Common myeloid progenitor, CD34-positive (primary cell): Measurements from ENCODE around the gene HOXD8.

Experiments
- CTCF ChIA-PET: fragments of 350-600 bp; sonication (Branson Sonifier 250); formaldehyde crosslinking; loops from one replicate; lab custom pipeline; 2021; ENCODE audit warnings: antibody characterized with exemption; lab: Charles Lee
- POLR2A ChIA-PET: fragments of 350-600 bp; sonication (Branson Sonifier 250); formaldehyde crosslinking; loops from one replicate; lab custom pipeline; 2021; ENCODE audit warnings: antibody characterized with exemption; lab: Charles Lee
- DNase-seq, 3 donors: peaks; one replicate each; pipeline versions ENCODE4 v3.0.0 to v3.0.0-alpha.2; 2013
- H3K27ac ChIP-seq, 2 experiments: 1 replicate in 1 of 2; 2 replicates in 1 of 2; pipeline ENCODE4 v1.7.0; 2013; ENCODE audit warnings: inconsistent platforms in 2 of 2, low read length in 2 of 2, mild to moderate bottlenecking in 2 of 2, low read depth in 1 of 2, moderate library complexity in 1 of 2; ENCODE audit not compliant: severe bottlenecking in 2 of 2, insufficient read depth in 1 of 2, poor library complexity in 1 of 2
- H3K27me3 ChIP-seq, 5 experiments: replicated peaks in 2 of 5; 1 replicate in 3 of 5; 2 replicates in 2 of 5; pipeline versions ENCODE4 v1.6.1 to v1.7.0; 2013; ENCODE audit warnings: low read length in 4 of 5, mild to moderate bottlenecking in 2 of 5, moderate library complexity in 2 of 5, inconsistent platforms in 1 of 5; ENCODE audit not compliant: insufficient read depth in 5 of 5, control insufficient read depth in 4 of 5
- H3K36me3 ChIP-seq, 4 experiments: 1 replicate in 2 of 4; 2 replicates in 2 of 4; pipeline versions ENCODE4 v1.6.1 to v1.7.0; 2013; ENCODE audit warnings: low read length in 3 of 4, control low read depth in 1 of 4, mild to moderate bottlenecking in 1 of 4; ENCODE audit not compliant: control insufficient read depth in 4 of 4, insufficient read depth in 4 of 4
- H3K4me1 ChIP-seq, 4 experiments: 1 replicate in 3 of 4; 2 replicates in 1 of 4; pipeline versions ENCODE4 v1.6.1 to v1.7.1; 2013; ENCODE audit warnings: low read length in 3 of 4, mild to moderate bottlenecking in 3 of 4, control low read depth in 1 of 4, inconsistent platforms in 1 of 4, moderate library complexity in 1 of 4; ENCODE audit not compliant: control insufficient read depth in 4 of 4, insufficient read depth in 4 of 4; ENCODE audit errors: control extremely low read depth in 1 of 4
- H3K4me3 ChIP-seq, 7 experiments: 1 replicate in 4 of 7; 2 replicates in 3 of 7; pipeline versions ENCODE4 v1.5.1 to v1.7.0; 2013; ENCODE audit warnings: mild to moderate bottlenecking in 7 of 7, low read length in 6 of 7, moderate library complexity in 6 of 7, inconsistent platforms in 2 of 7, low read depth in 2 of 7, control low read depth in 1 of 7; ENCODE audit not compliant: insufficient read depth in 4 of 7, control insufficient read depth in 1 of 7; ENCODE audit errors: extremely low read depth in 1 of 7
- H3K9me3 ChIP-seq, 5 experiments: 1 replicate in 4 of 5; 2 replicates in 1 of 5; pipeline versions ENCODE4 v1.6.1 to v1.7.1; 2013; ENCODE audit warnings: low read length in 4 of 5, mild to moderate bottlenecking in 2 of 5, inconsistent platforms in 1 of 5, low read depth in 1 of 5, moderate library complexity in 1 of 5; ENCODE audit not compliant: control insufficient read depth in 4 of 5, insufficient read depth in 2 of 5; ENCODE audit errors: control extremely low read depth in 1 of 5
- WGBS: methylation state at CpG from one replicate; pipeline ENCODE4 v1.1.5; 2013; ENCODE audit not compliant: insufficient coverage; 5-methylcytosine and 5-hydroxymethylcytosine counted together

HOXD8 gene

DNA sequence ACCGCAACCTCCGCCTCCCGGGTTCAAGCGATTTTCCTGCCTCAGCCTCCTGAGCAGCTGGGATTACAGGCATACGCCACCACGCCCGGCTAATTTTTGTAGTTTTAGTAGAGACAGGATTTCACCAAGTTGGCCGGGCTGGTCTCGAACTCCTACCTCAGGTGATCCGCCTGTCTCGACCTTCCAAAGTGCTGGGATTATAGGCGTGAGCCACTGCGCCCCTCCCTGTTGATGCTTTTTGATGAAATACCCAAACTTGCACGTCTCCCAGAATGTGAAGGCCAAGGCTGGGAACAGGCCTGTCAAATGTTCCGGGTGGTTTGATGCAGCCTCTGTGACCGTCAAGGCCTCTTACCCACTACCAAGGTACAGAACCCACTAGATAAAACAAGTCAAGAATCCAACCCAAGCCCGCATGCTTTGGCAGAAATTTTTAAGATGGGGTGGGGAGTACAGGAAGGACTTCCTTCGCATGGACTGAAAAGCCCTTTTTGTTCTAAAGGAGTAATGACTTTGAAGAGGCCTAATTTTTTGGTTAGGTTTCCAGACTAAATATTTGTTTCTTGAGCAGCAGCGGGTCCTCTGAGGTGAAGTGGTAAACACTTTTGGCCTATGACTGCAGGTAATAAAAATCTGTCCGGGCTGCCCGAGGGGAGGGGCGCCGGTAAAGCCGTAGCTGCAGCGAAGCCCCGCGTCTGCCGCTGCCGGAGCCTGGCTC lies 42.0 kb upstream of the HOXD8 start:
- Histone ChIP-seq H3K9me3 (no peaks in the 10 kb centered on the region), H3K27me3 (peaks cover 25 to 100% (median 78%) of the 10 kb centered on the region in 5 experiments), H3K4me3 (peak overlapping the region in 2 of 7 experiments; percentile 21 to 61), H3K36me3 (no peaks in the 10 kb centered on the region), H3K27ac (no peak overlapping the region), H3K4me1 (peaks cover 0 to 11% (median 6%) of the 10 kb centered on the region in 4 experiments)
- DNase-seq, result no peak
- WGBS, result 18% methylated on average over 23 of the region's 29 CpGs
- CTCF ChIA-PET, result interaction anchor here (0.7 to 2.7 kb wide), 6 partner anchors 9 to 548 kb away, joined by 3 to 13 read pairs (median 4); no protein-coding TSS in a partner anchor
- POLR2A ChIA-PET, result no interaction called here

DNA sequence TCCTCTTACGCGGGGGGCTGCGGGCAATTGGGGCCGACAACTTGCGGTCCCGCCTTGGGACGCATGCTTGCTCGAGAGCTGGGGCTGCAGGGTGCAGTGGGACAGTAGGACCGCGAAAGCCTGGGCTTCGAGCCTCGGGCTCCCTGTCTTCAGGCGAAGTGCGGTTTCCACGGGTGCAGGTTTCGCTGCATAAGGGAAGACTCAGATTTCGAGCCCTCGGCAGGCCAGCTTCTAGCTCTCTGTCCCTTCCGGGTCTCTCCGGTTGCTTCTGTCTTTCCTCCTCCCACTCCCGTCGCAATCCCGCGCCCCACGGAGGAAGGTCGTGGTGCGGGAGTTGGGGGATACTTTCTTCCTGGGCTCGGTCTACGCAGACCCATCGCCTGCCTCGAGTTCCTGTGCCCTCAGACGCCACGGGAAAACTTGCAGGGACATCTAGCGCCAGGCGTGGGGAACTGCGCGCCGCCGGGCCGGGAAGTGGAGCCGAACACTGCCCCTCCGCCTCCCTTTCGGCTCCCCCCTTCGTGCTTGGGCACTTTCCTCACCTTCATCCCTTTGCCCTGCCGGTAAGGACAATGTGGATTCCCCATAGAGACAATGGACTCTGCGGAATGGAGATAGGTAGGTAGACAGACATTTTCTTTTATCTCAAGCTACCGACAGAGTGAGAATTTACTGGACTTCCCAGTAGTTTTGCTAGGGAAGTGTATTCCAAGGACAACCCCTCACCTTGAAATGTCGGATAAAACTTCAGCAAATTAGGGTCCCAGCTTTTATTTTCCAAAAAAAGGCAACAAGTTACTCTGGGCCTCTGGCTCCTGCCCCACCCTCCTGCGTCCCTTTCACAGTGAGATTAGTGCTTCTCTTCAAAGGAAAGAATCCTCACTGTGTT lies 41.2 kb upstream of the HOXD8 start:
- DNase-seq, result peak in 1 of 3 donors; percentile 46
- no peaks in the 10 kb centered on the region for H3K36me3 ChIP-seq
- peak overlapping the region in 6 of 7 experiments; percentile 21 to 61 (median 32) for H3K4me3 ChIP-seq
- peaks cover 0 to 2% (median 0%) of the 10 kb centered on the region in 5 experiments for H3K9me3 ChIP-seq
- CTCF ChIA-PET, result interaction anchor here (0.7 to 2.7 kb wide), 7 partner anchors 8 to 547 kb away, joined by 3 to 13 read pairs (median 5); no protein-coding TSS in a partner anchor
- 3% methylated on average over 31 of the region's 49 CpGs for WGBS
- H3K27ac ChIP-seq, result no peak overlapping the region
- H3K27me3 ChIP-seq, result peaks cover 24 to 99% (median 74%) of the 10 kb centered on the region in 5 experiments
- POLR2A ChIA-PET, result no interaction called here
- H3K4me1 ChIP-seq, result peaks cover 0 to 18% (median 9%) of the 10 kb centered on the region in 4 experiments

- Histone ChIP-seq H3K27ac (no peak overlapping the region), H3K4me3 (no peak overlapping the region), H3K36me3 (no peaks in the 10 kb centered on the region), H3K9me3 (peaks cover 0 to 6% (median 0%) of the 10 kb centered on the region in 5 experiments), H3K27me3 (peaks cover 32 to 99% (median 73%) of the 10 kb centered on the region in 5 experiments), H3K4me1 (peaks cover 0 to 19% (median 9%) of the 10 kb centered on the region in 4 experiments)
- DNase-seq, result no peak
- ChIA-PET POLR2A (no interaction called here), CTCF (interaction anchor here (1.4 to 2.7 kb wide), 6 partner anchors 7 to 42 kb away, joined by 3 to 13 read pairs (median 5); no protein-coding TSS in a partner anchor)
- WGBS, result 0% methylated on average over 5 of the region's 6 CpGs
Measured at GRCh38 chr2:176088937-176089842, 40.3 kb upstream of the HOXD8 start.

GRCh38 chr2:176089843-176090395 lies 39.6 kb upstream of the HOXD8 start:
- H3K27ac ChIP-seq, result no peak overlapping the region
- CTCF ChIA-PET, result interaction anchor here (2.7 kb wide), 1 partner anchor 8 kb away, joined by 9 read pairs; no protein-coding TSS in a partner anchor
- H3K4me1 ChIP-seq, result peaks cover 0 to 19% (median 9%) of the 10 kb centered on the region in 4 experiments
- POLR2A ChIA-PET, result no interaction called here
- H3K27me3 ChIP-seq, result peaks cover 32 to 99% (median 73%) of the 10 kb centered on the region in 5 experiments
- H3K4me3 ChIP-seq, result no peak overlapping the region
- DNase-seq, result no peak
- peaks cover 0 to 6% (median 0%) of the 10 kb centered on the region in 5 experiments for H3K9me3 ChIP-seq
- no peaks in the 10 kb centered on the region for H3K36me3 ChIP-seq

DNA sequence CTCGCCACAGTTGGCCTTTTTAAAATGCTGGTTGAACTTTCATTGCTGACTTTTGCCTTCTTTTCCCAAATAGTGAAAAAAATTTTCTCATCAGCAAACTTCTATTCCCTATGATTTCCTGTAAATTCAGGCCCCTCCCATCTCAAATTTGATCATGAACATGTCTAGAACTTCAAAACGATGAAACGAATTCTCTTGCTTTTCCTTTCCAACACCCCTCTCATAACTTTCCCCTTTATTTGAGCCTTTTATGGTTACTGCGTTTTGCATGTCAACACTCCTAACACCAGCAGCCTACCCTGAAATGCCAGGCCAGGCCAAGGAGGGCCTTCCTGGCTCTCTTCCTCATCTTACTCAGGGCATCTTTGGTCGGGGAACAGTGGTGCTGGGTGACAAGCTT lies 38.6 kb upstream of the HOXD8 start:
- Histone ChIP-seq H3K36me3 (no peaks in the 10 kb centered on the region), H3K27me3 (peaks cover 37 to 99% (median 72%) of the 10 kb centered on the region in 5 experiments), H3K9me3 (peaks cover 0 to 10% (median 0%) of the 10 kb centered on the region in 5 experiments), H3K27ac (no peak overlapping the region), H3K4me3 (no peak overlapping the region), H3K4me1 (peaks cover 0 to 18% (median 9%) of the 10 kb centered on the region in 4 experiments)
- WGBS, result 23% methylated on average over 3 of the region's 5 CpGs
- POLR2A ChIA-PET, result no interaction called here
- CTCF ChIA-PET, result interaction anchor here (1.1 kb wide), 1 partner anchor 10 kb away, joined by 3 read pairs; no protein-coding TSS in a partner anchor
- no peak for DNase-seq
